ENCODE measurements around the gene ADORA2A.

The ADORA2A gene

DNA sequence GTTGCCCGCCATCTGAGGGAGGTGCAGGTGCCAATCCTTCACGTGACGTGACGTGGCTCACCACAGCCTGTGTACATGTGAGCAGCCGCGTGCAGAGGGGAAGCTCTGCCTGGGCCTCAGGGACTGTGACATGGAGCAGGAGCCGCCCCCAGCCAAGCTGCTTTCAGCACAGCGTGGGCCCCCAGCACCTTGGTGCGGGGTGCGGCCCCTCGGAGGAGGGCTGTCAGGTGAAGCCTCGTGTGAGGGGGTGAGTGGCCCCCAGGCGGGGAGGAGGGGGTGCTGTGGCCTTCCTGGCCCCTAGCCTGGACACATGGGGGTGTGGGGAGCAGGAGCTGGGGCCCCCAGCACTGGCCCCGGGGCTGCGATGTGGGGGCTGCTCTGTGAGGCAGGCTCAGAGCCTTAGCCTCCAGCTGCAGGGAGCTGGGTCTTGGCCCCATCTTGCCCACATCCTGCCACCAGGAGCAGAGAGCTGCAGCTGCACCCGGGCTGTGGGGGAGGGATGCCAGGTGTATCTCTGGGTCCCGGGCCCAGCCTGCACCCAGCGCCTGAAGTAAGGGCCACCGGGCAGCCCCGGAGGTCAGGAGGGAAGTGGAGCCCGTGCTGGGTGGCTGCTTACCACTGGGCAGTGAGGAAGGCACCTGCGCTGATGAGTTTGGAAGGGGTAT is at the start of gene ADORA2A:
ADORA2A (plus strand) TSS at position 100 of the 665 bp plus-strand sequence. CDS start 5,806 bp downstream, outside the sequence.
- no peak for DNase-seq (ENCODE audit: low spot score)

DNA sequence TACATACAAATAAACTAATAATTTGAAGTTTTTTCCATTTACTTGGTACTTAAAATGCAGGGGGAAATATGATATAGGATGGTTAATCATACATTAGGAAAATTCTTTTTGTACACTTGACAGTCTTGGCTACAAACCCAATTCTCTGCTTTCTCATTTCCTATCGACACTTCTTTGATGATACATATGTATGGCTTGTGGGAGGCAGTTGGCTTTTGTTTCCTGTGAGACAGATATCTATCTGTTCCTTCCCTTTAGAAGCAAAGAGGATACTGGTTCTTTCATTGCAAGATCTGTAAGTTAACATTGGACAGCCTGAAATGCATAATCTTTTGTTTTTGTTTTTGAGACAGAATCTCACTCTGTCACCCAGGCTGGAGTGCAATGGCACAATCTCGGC is 47.9 kb upstream of the ADORA2A start:
- no peak for DNase-seq (ENCODE audit: low spot score)

DNA sequence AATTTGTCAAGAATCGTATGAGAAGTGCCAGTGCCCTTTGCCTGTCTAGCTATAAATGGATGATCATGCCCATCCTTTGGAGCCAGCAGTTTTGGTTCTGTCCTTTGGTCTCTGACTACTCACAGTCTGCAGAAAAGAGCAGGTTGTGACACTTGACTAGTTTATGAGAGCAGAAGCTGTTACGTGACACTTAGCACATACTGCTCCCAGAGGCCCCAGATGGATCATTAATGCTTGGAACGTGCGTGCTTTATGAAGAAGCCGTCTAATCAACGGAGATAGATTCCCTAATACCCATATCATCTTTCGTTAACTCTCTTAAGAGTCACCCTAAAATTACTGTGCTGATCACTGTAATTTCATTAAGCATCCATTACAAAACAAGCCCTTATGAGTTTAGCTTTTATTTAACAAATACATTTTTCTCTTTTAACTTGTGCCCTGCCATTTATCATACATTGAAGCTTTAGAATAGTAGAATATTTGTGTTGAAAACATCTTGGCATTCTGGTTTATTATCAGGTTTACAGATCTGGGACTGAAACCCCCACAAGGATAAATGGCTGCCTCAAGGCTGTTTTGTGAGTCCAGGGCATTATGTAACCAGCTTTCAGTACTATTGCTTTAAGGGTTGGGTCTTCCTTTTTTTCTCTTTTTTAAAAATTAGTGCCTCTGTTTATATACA is 47.0 kb upstream of the ADORA2A start:
- no peak for DNase-seq (ENCODE audit: low spot score)

DNA sequence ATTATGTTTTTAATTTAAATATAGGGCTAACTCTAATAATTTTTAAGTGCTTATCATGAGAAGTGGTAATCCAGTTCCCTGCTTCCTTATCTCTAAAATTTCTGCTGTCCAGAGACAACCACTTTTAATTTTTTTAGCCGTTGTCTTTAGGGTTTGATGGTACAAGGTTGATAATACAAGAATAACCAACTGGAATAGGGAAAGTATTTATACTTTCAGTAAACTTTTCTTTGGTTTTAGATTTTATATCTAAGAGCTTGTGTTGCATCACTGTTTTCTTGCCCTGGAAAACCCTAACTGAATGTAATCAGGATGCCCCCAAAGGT is 46.5 kb upstream of the ADORA2A start:
- no peak for DNase-seq (ENCODE audit: low spot score)

DNA sequence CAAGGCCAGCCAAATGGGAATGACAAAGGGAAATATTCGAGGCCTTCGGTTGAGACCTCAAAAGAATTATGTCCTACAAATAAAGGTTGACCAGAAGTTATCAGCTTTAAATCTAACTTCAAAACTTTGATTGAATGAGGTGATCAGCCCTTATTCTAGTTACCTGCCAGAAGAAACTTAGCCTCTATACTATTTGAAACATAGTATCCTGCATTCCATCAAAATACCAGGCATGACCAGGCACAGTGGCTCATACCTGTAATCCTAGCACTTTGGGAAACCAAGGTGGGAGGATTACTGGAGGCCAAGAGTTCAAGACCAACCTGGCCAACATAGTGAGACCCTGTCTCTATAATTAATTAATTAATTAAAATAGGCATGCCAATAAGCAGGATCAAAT is 44.3 kb upstream of the ADORA2A start:
- no peak for DNase-seq (ENCODE audit: low spot score)

DNA sequence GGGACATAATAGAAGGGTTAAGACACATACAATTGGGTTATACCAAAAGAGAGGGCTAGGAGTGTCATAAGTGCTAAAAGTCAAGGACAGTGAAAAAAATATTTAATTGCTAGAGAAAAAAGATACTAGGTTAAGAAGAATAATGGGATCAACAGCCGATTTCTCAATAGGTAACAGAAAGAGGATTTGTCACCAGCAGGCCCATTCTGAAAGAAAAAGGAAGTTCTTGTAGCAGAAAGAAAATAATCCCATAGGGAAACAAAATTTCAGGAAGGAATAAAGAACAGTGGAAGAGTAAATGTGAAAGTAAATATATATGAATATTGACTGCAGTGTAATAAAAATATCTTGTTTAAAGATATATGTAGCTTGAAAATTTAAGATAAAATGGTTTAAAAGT is 43.3 kb upstream of the ADORA2A start:
- no peak for DNase-seq (ENCODE audit: low spot score)

DNA sequence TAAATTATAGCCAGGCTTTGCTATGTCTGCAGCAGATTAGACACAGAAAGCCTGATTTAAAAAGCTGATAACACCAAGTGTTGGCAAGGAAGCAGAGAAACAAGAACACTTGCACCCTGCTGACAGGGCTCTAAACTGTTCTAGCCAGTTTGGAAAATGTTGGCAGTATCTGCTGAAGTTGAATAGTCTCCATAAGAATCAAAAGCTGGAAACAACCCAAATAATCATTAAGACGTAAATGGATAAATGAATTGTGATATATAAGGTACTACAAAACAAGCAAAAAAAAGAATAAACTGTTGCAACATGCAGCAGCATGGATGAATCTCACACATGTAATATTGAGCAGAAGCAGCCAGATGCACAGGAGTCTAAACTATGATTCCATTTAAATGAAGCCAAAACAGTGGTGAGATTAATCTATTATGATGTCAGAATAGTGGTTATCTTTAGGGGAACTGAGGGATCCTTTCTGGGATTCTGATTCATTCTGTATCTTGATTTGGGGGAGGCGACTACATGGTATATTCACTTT is 40.4 kb upstream of the ADORA2A start:
- no peak for DNase-seq (ENCODE audit: low spot score)

DNA sequence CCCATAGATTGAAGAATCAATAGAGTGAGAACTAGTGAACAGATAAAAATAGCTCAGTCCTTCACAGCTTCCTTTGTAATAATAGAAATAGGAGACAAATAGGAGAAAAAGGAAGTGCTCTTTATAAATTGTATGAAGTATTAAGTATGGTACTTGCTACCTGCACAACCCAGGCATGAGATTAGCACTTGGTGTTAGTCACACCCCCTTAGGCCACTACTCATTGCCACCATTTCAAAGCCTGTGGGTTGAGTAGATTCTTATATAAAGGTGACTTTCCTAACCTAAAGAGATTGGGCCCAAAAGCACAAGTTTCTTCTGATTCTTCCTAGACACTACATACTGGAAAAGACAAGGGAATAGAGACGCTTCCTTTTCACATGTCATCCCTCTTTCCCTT is 37.7 kb upstream of the ADORA2A start:
- no peak for DNase-seq (ENCODE audit: low spot score)

DNA sequence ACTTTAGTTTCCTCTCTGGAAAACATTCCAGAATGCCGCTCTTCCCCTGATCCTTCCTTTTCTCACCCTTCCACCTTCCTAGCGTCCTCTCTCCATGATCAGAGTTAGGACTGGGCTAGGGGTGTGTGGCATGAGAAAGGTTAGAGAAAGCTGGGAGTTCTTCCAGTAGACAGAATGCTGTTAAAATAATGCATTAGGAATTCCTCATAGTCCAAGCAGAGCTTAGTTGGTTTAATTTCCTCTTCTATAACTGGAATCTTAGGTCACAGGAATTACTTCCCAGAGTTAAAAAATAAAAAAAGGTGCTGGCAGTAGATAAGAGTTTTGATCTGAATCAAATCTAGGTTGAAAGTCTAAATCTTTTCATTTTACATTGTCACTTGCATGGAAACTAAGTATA is 37.2 kb upstream of the ADORA2A start:
- no peak for DNase-seq (ENCODE audit: low spot score)

DNA sequence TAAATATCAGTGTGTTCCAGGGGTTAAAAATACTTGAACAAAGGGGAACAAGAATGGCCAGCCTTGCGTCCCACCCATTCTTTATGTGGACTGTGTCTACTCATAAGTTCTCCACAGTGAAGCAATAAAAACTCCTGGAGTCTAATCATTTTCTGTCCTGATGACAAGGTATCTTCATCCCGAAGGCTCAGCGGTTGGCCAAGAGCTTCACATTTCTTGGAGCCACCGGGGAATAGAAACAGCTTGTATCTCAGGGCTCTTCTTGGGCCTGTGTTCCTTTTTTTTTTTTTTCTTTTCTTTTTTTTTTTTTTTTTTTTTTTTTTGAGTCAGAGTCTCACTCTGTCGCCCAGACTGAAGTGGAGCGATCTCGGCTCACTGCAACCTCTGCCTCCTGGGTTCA is 36.8 kb upstream of the ADORA2A start:
- DNase-seq (ENCODE audit: low spot score), result peak; percentile 9

DNA sequence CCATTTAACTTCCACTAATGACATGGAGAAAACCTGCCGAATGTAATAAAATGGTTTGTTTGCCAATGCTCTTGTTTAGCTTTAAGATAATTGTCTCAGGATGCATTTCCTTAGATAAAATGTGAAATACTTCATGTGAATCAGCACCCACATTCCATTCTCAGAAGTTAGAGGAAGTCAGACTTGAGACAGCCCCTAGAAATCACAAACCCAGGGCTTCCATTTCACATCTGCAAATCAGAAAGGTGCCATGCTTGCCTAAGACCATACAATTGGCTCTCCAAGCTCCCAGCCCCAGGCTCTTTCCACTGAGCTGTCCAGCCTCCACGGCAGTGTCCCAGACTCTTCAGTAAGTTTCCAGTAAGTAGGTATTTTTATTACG is 35.6 kb upstream of the ADORA2A start:
- DNase-seq (ENCODE audit: low spot score), result no peak

DNA sequence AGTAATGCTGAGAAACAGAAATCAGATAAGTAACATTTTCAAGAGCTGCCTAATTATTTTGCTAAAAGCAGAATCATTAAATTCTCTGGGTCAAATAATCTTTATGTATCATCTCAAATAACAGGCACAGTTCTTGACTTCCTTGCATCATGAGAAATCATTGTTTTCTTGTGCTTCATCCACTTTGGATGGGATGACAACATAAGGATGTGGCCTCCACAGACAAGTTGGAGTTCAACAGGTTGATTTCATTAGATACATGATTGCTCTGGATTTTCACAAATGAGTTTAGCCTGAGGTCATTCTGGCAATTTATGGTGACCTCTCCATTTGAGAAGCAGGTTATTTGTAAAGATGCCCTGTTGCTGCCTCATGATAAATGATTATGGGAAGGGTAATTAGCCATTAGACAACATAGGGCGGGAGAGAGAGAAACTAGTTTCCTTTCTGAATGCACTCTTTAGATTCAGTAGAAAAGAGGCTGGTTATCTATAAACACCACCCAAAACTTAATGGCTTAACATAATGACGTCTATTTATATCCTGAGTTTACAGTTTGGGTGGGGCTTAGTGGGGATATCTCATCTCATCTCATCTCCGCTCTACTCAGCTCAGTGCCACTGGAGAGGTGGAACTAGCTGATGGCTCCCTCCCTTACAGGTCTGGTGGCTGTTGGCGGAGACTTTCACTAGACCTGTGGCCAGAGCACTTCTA is 35.0 kb upstream of the ADORA2A start:
- no peak for DNase-seq (ENCODE audit: low spot score)

DNA sequence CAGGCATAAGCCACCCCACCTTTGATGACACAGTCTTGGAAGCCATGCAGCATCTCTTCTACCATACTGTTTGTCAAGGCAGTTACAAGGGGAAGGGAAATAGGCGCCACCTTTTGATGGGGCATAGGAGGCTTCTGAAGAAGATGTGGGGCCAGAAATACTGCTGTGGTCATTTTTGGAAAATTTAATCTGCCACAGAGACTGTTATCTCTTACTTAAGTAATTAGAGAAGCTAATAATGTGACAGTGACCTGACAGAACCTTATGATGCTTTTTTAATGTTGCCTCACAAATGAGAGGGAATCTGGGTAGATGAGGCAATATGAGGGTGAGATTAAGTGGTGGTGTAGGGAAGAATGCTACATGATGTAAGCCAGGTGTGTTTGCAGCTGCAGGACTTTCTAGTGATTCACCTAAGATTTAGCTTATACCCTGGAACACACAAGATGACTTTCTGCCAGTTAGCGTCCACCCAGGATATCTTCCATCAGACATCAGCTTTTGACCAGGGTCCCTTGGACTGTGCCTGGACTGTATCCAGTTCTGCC is 34.3 kb upstream of the ADORA2A start:
- DNase-seq (ENCODE audit: low spot score), result no peak

DNA sequence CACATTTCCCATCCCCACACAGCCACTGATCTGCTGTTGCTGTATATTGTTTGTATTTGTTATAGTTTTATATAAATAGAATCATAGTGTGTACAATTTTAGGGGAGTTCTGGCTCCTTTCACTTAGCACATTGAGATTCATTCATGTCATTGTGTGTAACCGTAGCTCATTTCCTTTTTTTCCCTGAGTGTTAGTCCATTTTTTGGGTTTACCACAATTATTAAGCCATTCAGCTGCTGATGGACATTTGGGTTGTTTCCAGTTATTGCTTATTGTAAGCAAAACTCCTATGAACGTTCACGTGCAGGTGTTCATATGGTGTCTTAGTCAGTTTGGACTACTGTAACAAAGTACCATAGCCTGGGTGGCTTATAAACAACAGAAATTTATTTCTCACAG is 33.6 kb upstream of the ADORA2A start:
- DNase-seq (ENCODE audit: low spot score), result no peak

DNA sequence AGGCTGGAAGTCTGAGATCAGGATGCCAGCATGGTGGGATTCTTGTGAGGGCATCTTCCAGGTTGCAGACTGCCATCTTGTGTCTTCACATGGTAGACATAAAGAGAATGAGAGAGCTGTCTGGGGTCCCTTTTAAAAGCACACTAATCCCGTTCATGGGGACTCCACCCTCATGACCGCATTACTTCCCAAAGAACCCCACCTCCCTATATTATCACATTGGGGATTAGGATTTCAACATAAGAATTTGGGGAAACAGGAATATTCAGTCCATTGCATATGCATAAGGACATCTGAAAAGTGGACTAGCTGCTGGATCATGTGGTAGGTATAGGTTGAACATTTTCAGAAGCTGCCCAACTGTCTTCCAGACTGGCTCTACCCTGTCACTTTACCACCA is 33.1 kb upstream of the ADORA2A start:
- no peak for DNase-seq (ENCODE audit: low spot score)

DNA sequence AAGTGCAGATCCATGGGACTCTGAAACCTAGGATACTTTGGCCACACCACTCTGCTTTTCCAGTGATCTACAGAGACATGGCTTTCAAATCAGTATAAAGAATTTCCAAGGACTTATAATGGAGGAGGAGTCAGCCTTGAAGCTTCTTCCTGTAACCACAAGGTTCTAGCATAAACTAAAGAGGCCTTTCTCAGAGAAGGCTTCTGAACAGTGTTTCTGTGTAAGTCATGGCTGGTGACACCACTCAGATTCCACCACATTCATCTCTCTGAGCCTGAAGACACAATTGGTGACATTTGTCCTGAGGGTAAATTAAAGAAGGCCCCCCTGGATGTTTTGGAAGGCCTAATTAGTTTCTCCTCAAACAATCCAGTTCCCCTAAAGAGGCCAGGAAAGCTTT is 29.0 kb upstream of the ADORA2A start:
- DNase-seq (ENCODE audit: low spot score), result no peak

DNA sequence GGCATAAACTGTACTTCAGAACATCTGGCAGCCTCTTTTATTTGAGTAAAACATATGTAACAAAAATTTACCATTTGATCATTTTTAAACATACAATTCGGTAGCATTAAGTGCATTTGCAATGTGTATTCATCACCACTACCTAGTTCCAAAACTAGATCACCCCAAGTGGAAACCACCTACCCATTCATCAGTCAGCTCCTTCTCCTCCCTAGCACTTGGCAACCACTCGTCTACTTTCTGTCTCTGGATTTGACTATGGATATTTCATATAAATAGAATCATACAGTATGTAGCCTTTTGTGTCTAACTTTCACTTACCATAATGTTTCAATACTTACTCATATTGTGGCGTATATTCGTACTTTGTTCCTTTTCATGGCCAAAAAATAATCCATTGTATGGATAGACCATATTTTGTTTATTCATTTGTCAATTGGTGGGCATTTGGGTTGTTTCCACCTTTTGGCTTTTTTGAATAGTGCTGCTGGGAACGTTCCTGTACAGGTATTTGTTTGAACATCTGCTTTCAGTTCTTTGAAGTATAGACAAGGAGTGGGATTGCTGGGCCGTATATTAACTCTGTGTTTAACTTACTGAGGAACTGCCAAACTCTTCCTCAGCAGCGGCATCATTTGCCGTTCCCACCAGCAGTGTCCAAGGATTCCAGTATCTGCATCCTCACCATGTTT is 27.2 kb upstream of the ADORA2A start:
- DNase-seq (ENCODE audit: low spot score), result no peak

DNA sequence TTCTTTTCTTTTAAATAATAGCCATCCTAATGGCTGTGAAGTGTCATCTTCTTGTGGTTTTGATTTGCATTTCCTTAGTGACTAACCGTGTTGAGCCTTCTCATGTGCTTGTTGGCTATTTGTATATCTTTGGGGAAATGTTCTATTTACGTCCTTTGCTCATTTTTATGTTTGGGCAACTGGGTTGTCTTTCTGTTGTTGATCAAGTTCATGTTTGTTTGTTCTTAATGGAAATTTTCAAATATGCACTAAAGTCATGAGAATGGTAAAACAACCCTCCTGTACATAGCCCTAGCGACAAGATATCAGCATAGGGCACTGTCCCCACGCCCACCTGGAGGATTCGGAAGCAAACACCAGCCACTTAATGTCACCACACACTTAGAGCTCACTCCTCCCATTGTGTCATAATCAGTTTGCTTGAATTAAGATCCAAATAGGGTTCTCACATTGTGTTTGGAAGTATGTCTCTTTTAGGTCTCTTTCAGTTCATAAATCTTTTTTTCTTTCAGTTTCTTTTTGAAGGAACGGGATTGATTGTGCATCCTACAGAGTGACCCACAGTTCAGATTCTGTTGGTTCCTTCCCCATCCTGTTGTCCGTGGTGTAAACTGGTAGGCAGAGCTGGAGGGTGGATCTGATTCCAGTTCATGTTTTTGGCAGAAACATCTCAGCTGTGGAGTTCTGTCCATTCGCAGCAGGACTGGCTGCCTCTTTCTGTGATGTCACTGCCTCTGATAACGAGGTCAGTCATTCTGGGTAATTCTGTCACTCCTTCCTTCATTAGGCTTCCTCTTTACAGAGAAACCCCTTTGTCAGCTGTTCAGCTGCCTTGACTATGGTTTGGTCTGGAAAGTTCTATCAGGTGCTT is 26.4 kb upstream of the ADORA2A start:
- peak; percentile 27 for DNase-seq (ENCODE audit: low spot score)

DNA sequence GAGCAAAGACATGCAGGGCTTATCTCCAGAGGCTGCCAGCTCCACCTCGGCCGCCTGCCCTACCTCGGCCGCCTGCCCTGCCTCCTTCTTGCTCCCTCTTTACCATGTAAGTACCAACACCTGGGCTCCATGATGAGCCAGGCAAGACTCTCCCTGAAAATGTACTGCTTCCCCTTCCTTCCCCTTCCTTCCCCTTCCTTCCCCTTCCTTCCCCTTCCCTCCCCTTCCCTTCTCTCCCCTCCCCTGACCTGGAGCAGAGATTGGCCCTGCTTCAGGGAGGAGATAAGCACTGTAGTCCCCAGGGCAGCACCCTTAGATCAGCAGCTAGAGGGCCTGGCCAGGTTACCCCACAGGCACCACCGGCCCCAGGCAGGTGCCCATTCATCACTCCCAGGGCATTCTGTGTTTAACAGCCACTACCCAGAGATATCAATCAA is 25.4 kb upstream of the ADORA2A start:
- no peak for DNase-seq (ENCODE audit: low spot score)

DNA sequence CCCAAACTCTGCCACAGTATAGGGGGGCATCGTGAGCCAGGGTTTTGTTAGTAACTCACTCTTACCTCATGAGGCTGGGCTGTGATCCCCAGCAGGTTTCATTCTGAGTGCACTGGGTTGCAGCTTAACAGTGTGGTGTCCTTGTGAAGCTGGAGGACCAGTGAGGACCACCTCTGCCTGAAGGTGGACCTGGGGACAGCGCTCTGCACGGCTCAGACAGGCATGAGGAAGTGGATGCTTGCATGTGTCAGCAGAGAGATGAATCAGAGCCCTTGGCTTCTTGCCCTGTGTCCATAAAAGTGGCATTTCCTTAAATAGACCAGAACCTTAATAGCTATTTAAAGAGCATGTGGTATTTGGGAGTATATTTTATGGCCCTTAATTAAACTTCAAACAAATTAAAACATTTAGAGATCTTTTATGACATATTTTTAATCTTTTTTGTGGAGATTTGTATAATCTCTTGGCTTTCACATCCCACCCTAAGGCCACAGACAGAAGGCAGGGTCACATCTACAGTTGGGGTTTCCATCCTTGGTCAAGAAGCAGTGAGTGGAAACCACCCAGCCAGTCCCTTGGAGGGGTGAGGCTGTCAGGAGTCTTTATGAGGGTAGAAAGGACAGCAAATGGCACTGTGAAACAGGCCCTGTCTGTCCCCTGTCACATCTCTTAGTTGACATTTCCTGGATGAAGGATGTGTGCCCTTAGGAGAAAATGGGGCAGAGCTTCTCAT is 24.8 kb upstream of the ADORA2A start:
- peak; percentile 64 for DNase-seq (ENCODE audit: low spot score)

DNA sequence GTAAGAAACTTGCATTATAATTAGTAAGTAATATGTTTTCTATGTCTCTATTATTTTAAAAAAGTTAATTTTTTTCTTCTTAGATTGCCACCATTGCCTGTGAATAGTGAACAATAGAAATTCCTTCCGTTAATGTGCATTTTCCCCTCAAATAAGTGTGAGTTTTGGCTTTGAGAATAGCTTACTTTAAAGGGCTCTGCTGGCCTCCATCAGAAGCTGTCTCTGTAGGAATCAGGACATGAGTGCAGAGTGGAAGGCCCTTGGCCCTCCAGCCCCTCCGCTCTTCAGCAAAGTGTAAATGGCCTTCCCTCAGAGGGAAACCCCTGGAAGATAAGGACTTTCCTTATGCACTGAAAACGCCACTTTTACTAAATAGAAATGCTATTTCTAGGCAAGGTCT is 24.1 kb upstream of the ADORA2A start:
- DNase-seq (ENCODE audit: low spot score), result no peak
